Thyroid gland (tissue), 4 donors: Measurements from ENCODE around the gene FGGY.

Experiments used
- POLR2A ChIP-seq, 2 donors: fragments of 450-650 bp; IDR thresholded peaks; one replicate each; pipeline ENCODE4 v1.6.1; 2017; ENCODE audit warnings: antibody characterized with exemption in 2 of 2, mild to moderate bottlenecking in 2 of 2, moderate library complexity in 1 of 2
- TF ChIP-seq, protein P1 (sequence below), 6 experiments: fragments of 200-600 bp in 3 of 6; fragments of 450-650 bp in 3 of 6; sonication (generic) in 3 of 6; IDR thresholded peaks; one replicate each; pipeline ENCODE4 v1.5.1; 2016 to 2019; ENCODE audit warnings: antibody characterized with exemption in 6 of 6, mild to moderate bottlenecking in 2 of 6, inconsistent platforms in 1 of 6, moderate library complexity in 1 of 6

- no peak for TF ChIP-seq POLR2A (IDR thresholded peaks at IDR 0.05)
- TF ChIP-seq, protein P1, sequence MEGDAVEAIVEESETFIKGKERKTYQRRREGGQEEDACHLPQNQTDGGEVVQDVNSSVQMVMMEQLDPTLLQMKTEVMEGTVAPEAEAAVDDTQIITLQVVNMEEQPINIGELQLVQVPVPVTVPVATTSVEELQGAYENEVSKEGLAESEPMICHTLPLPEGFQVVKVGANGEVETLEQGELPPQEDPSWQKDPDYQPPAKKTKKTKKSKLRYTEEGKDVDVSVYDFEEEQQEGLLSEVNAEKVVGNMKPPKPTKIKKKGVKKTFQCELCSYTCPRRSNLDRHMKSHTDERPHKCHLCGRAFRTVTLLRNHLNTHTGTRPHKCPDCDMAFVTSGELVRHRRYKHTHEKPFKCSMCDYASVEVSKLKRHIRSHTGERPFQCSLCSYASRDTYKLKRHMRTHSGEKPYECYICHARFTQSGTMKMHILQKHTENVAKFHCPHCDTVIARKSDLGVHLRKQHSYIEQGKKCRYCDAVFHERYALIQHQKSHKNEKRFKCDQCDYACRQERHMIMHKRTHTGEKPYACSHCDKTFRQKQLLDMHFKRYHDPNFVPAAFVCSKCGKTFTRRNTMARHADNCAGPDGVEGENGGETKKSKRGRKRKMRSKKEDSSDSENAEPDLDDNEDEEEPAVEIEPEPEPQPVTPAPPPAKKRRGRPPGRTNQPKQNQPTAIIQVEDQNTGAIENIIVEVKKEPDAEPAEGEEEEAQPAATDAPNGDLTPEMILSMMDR (IDR thresholded peaks at IDR 0.05), result no peak
These were observed 177.6 kb downstream of the FGGY start for GRCh38 chr1:59474496-59474895.
